NCI-H345 (cell line): ENCODE measurements around the gene ARF1.
A peak's percentile ranks its signal among the peaks of the same experiment; 100 is the strongest.
"Not testable (repeated sequence)": the region's sequence is repeated elsewhere in the genome, so short reads cannot be mapped to it uniquely, and the experiment has no call there.

Source experiments
- DNase-seq: peaks from one replicate; lab custom pipeline; 2025; lab: John Stamatoyannopoulos, UW

Gene ARF1

DNA sequence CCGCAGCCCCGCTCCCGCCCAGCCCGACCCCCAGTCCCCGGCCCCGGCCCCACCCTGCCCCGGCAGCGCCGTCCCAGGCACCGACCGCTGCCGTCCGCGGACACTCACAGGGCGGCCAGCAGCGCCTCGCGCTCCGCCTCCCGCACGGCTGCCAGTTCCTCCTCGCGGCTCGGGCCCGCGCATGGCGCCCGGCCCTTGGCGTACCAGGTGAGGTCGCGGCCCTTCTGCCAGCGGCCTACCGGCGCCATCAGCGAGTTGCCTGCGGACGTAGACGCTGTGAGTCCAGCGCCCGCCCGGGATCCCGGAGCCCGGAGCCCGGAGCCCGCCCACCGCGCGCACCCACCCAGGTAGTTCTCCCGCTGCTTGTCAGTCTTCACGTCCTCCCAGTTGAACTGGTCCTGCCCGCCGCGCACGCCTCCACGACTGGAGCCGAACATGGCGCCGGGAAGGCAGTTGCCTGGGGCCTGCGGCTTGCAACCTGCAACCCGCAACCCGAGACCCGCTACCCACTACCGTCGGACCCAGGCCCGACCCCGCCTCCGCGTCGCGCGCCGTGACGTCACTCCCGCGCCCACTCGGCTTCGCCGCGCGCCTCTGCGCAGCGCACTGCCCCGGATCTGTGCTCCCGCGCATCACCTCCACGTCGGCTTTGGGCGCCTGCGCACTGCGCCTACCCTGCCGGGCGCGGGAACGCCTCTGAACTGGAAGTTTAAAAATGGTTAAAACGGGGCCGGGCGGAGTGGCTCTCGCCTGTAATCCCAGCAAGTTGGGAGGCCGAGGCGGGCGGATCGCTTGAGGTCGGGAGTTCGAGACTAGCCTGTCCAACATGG is 20.5 kb downstream of the ARF1 start, which contains the start of gene C1orf35:
C1orf35 (minus strand) TSS at position 535 of the 830 bp plus-strand sequence; CDS start at position 437, 98 bp downstream.
- DNase-seq, result peak; percentile 96

DNA sequence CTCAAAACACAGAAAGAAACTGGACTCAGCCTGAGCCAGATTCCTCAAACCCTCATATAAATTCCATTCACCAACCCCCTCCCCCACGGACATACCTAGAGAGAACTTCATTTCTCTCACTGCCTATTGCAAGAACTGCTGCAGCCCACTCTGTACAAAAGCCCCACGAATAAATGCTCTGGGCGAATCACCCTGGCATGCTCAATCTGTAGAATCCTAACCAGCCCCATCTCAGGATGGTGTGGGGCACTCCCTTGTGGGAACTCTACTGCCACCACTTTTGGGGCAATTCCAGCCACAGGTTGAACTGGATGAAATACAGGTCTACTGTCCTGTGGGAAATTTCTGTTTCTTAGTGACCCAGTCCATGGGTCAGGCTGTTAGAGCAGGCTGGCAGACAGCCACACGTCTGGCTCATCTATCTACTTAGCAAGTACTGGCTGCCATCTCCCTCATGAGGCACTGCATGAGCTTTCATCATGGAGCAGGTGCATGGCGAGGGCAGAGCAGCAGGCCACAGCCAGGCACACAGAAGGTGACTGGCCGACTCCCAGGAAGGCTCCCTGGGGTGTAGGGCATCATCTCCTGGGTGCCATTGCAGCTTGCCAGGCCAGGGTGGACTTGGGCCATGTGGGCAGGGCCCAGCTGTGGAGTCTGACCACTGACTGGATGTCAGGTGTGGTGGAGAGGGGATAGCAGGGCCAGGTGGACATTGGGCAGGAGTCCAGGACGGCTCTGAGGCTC is 22.2 kb downstream of the ARF1 start:
- no peak for DNase-seq

DNA sequence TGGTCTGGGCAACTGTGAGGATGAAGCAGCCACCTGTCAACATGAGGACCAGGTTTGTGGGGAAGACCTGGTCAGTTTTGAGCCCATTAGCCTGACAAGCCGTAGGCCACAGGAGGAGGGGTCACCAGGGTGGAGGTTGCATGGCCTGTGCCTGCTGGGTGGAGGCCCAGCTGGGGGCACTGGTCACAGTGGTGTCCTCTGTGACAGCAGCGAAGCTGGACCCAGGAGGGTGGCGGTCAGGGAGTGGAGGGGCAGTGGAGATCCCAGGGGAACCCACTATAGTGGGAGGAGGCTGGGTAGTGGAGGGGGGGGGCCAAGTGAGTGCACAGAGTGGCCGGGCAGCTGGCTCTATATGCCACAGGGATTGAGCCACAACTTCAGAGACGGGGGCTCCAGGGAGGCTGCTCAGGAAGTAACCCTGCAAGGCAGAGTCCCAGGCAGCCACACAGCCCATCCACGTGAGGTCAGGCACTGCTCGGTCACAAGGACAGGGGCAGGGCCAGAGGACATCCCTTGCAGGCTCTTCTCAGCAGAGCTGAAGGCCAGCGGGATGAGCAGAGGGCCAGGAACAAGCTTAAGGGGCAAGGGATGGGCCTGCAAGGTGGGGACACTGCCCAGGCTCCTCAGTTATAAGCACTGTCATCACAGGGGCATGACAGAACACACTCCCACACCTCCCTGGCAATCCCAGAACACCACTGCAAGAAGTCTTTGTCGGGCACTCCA is 22.9 kb downstream of the ARF1 start:
- DNase-seq, result no peak

GRCh38 chr1:228105996-228106799 is 23.7 kb downstream of the ARF1 start:
- no peak for DNase-seq

GRCh38 chr1:228106800-228107054 is 24.2 kb downstream of the ARF1 start:
- no peak for DNase-seq

DNA sequence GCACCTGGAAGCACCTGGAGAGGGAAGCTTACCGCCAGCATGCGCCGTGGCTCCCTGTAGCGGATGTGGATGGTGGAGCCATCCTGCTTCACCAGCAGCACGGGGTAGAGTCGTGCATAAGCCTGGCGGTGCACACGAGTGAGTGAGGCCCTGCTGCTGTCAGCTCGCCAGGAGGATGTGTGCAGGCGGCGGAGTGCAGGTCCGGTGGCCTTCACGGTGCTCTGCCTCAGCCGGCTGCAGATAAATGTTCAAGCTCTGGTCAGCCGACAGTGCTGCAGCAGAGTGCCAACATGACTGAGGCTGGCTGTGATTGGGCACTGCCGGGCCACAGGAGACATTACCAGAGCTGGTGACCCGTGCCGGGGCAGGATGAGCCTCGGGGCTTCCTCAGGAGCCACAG is 25.1 kb downstream of the ARF1 start:
- DNase-seq, result no peak

- DNase-seq, result no peak
Observed at GRCh38 chr1:228108055-228108690, 25.7 kb downstream of the ARF1 start.

GRCh38 chr1:228108742-228109072 is 26.2 kb downstream of the ARF1 start:
- DNase-seq, result no peak

DNA sequence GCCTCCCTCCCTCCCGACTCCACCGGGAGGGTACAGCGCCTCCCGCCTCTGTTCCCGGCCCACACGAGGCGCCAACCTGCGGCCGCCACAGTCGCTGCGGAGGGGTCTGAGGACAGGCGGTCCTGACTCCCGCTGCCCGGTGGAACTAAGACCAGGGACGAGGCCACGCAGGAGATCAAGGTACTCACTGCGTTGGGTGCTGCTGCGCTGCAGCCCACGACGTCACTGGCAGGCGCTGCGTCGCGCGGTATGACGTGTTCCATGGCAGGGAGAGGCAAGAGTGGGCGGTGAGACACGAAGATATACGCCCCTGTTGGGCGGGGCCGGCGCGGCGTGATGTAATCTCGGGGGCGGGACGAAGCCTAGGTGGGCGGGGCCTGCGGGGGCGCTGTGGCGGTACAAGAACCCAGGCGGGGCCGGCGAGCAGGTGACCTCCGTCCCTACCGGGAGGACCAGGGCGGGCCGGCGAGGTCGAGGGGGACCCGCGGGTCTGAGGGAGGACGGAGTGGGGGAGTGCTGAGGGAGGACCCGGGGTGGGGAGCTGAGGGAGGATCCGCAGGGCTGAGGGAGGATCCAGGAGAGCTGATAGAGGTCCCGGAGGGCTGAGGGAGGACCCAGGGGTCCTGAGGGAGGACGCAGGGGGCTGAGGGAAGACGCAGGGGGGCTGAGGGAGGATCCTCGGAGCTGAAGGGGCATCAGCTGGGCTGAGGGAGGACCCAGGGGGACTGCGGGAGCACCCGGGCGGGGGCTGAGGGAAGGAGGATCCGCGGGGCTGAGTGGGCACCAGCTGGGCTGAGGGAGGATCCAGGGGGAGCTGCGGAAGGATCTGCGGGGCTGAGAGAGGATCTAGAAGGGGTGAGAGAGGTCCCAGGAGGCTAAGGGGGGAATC is 26.8 kb downstream of the ARF1 start, which contains the start of gene MRPL55:
MRPL55 (minus strand) TSS at position 227 of the 889 bp plus-strand sequence. CDS start 1,039 bp downstream, outside the sequence.
- peak; percentile 97 for DNase-seq

- DNase-seq, result no peak
Observed at GRCh38 chr1:228109962-228110488, 27.5 kb downstream of the ARF1 start.

GRCh38 chr1:228110556-228110955 is 28.0 kb downstream of the ARF1 start:
- no peak for DNase-seq

DNA sequence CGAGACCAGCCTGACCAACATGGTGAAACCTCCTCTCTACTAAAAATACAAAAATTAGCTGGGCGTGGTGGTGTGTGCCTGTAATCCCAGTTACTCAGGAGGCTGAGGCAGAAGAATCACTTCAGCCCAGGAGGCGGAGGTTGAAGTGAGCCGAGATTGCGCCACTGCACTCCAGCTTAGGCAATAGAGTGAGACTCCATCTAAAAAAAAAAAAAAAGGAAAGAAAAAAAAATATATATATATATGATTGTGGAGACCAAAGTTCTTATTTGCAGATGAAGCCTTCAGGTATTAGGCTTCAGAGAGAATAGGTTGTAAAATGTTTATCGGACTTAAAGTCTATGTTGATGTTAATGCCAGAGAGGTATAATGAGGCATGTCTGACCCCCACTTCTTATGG is 28.8 kb downstream of the ARF1 start:
- DNase-seq, result not testable (repeated sequence)

DNA sequence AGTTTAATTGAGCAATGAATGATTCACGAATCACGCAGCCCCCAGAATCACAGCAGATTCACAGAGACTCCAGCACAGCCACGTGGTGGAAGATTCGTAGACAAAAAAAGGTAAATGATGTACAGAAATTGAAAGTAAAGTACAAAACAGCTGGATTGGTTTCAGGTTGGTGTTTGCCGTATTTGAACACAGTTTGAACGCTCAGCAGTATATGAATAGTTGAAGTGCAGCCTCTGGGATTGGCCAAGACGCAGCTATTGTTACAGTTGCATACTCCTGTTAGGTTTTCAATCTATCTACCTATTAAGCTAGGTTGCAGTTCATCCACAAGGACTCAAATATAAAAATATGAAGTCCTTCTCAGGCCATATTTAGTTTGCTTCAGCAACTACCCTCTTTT is 29.7 kb downstream of the ARF1 start:
- DNase-seq, result no peak

- DNase-seq, result no peak
Observed at GRCh38 chr1:228112617-228113016, 30.1 kb downstream of the ARF1 start.

GRCh38 chr1:228114827-228115226 is 32.3 kb downstream of the ARF1 start:
- DNase-seq, result no peak

DNA sequence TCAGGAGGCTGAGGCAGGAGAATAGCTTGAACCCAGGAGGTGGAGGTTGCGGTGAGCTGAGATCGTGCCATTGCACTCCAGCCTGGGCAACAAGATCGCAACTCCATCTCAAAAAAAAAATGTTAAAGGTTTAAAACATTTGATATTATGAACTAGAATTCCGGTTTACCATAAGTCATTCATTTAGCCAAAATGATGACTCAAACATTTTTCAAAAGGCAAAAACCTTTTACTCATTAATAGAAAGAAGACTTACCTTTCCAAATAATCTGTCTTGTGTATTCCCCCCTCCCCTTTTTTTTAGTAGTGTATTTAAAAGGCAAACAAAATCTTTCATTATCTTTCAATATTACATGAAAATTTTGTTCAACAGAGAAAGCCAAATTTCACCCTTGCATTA is 34.8 kb downstream of the ARF1 start:
- DNase-seq, result no peak

- DNase-seq, result no peak
Observed at GRCh38 chr1:228118040-228118439, 35.5 kb downstream of the ARF1 start.

- DNase-seq, result no peak
Observed at GRCh38 chr1:228120351-228120750, 37.8 kb downstream of the ARF1 start.

DNA sequence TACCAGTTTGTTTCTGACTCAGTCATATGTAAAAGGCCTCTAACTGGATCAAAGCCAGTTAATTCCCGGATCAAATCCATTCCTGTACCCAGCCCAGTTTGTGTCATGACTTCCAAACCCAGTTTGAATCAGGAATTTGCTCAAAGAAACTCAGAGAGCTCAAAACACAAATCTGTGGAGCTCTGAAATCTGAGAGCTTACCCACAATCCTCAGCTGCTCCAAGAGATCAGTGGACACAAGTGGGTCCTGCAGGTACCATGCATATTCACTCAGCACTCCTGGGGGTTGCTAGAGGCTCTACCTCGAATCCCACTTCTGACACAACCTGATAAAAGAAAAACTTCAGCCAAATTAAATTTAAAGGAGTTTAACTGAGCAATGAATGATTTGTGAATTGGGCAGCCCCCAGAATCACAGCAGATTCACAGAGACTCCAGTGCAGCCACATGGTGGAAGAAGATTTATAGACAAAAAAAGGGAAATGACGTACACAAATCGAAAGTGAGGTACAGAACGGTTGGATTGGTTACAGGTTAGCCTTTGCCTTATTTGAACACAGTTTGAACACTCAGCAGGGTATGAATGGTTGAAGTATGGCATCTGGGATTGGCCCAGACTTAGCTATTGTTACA is 38.5 kb downstream of the ARF1 start:
- no peak for DNase-seq
